PC-9 (cell line): Measurements from ENCODE around the gene RUVBL2.
"Not testable (repeated sequence)": the region's sequence is repeated elsewhere in the genome, so short reads cannot be mapped to it uniquely, and the experiment has no call there.

Experiments used
- CTCF ChIP-seq: fragments of 200-600 bp; sonication (generic); conservative IDR thresholded peaks from 2 replicates; pipeline ENCODE4 v1.6.1; 2017; ENCODE audit warnings: mixed run types, antibody characterized with exemption, mild to moderate bottlenecking, moderate library complexity
- EZH2 ChIP-seq: fragments of 200-600 bp; sonication (generic); IDR thresholded peaks from 2 replicates; pipeline ENCODE4 v1.8.0; 2017; ENCODE audit warnings: antibody characterized with exemption, low read depth

GRCh38 chr19:49039736-49040135 lies 46.0 kb downstream of the RUVBL2 start:
- TF ChIP-seq CTCF, EZH2: not testable (repeated sequence)
